ENCODE data around the gene TXNL1. TPM values are rescaled to one million over a fixed set of nuclear protein-coding genes. Genes with fewer than 3 reads are reported as not detected.

TXNL1 gene
- polyA plus RNA-seq, 1 of the 3 experiments (the other 2 are of a cell fraction) = 39.7 TPM

GRCh38 chr18:56562479-56562878 is 75.9 kb downstream of the TXNL1 start:
- DNase-seq = no peak
- no peaks in the 10 kb centered on the region for H3K9me3 ChIP-seq
- peaks cover 4 to 8% of the 10 kb centered on the region in 2 experiments; a peak in 3 of 4 replicates for H3K4me1 ChIP-seq (ENCODE audit: control insufficient read depth in 1 of 2, insufficient read depth in 2 of 2, low read depth in 1 of 2, low read length in 1 of 2)
- no peak overlapping the region for H3K4me2 ChIP-seq
- H3K79me2 ChIP-seq (ENCODE audit: insufficient read depth) = no peaks in the 10 kb centered on the region
- H3K9ac ChIP-seq = no peak overlapping the region
- H3K9me2 ChIP-seq = no peaks in the 10 kb centered on the region
- H3K4me3 ChIP-seq (ENCODE audit: low read depth in 2 of 2, low read length in 1 of 2) = no peak overlapping the region
- TF ChIP-seq RCOR1 (IDR thresholded peaks at IDR 0.05; ENCODE audit: low read length) = no peak
- no peak for TF ChIP-seq POLR2AphosphoS5 (IDR thresholded peaks at IDR 0.05; ENCODE audit: low read depth, low read length)
- no peak for TF ChIP-seq REST (IDR thresholded peaks at IDR 0.05; ENCODE audit: low read depth, low read length)
- no peak for TF ChIP-seq CHD2 (IDR thresholded peaks at IDR 0.05; ENCODE audit: low read length, partially characterized antibody)
- no peak for TF ChIP-seq TEAD4 (IDR thresholded peaks at IDR 0.05; ENCODE audit: borderline replicate concordance, insufficient read depth)
- TF ChIP-seq EZH2phosphoT487 (IDR thresholded peaks at IDR 0.05; ENCODE audit: borderline replicate concordance, low read depth) = no peak
- TF ChIP-seq TAF1 (IDR thresholded peaks at IDR 0.05; ENCODE audit: borderline replicate concordance, low read depth, low read length) = no peak
- no peak for TF ChIP-seq EP300 (IDR thresholded peaks at IDR 0.05; ENCODE audit: borderline replicate concordance in 1 of 2, low read depth in 1 of 2, low read length in 1 of 2)
- no peak for TF ChIP-seq MAX (IDR thresholded peaks at IDR 0.05; ENCODE audit: low read depth)
- no peak for TF ChIP-seq GATA2 (CRISPR knock-in tag; IDR thresholded peaks at IDR 0.05)
- TF ChIP-seq FOXM1 (IDR thresholded peaks at IDR 0.05; ENCODE audit: low read depth) = no peak
- TF ChIP-seq MXI1 (IDR thresholded peaks at IDR 0.05; ENCODE audit: low read depth, low read length) = no peak
- no peak for TF ChIP-seq RAD21 (IDR thresholded peaks at IDR 0.05; ENCODE audit: low read length)
- no peak overlapping the region for H2AFZ ChIP-seq (ENCODE audit: low read depth)
- H4K20me1 ChIP-seq (ENCODE audit: insufficient read depth) = no peaks in the 10 kb centered on the region
- ChIA-PET CTCF (interaction anchor here (0.9 to 1.1 kb wide), 2 partner anchors 11 to 14 kb away, joined by 3 to 4 read pairs; no protein-coding TSS in a partner anchor), POLR2A (interaction anchor here (0.7 kb wide), 1 partner anchor 1785 kb away, joined by 3 read pairs; no protein-coding TSS in a partner anchor)
- H3F3A ChIP-seq (replicated peaks; ENCODE audit: insufficient read depth) = peaks cover 5% of the 10 kb centered on the region
- no peaks in the 10 kb centered on the region for H3K27me3 ChIP-seq (ENCODE audit: insufficient read depth)
- H3K27ac ChIP-seq (ENCODE audit: low read depth in 2 of 2, low read length in 1 of 2) = no peak overlapping the region
- no peaks in the 10 kb centered on the region for H3K36me3 ChIP-seq (replicated peaks in 1 of 2; ENCODE audit: control insufficient read depth in 1 of 2, insufficient read depth in 2 of 2, low read length in 1 of 2)
- WGBS (ENCODE audit: low lambda C conversion rate) = 87% methylated on average over 5 of the region's 5 CpGs

- Histone ChIP-seq H4K20me1 (ENCODE audit: insufficient read depth) (no peaks in the 10 kb centered on the region), H3K27ac (ENCODE audit: low read depth in 2 of 2, low read length in 1 of 2) (no peak overlapping the region), H3K4me1 (ENCODE audit: control insufficient read depth in 1 of 2, insufficient read depth in 2 of 2, low read depth in 1 of 2, low read length in 1 of 2) (peaks cover 4 to 8% of the 10 kb centered on the region in 2 experiments; a peak in 3 of 4 replicates), H3K36me3 (replicated peaks in 1 of 2; ENCODE audit: control insufficient read depth in 1 of 2, insufficient read depth in 2 of 2, low read length in 1 of 2) (no peaks in the 10 kb centered on the region), H3K9ac (no peak overlapping the region), H3K4me3 (ENCODE audit: low read depth in 2 of 2, low read length in 1 of 2) (no peak overlapping the region), H3K9me2 (no peaks in the 10 kb centered on the region), H2AFZ (ENCODE audit: low read depth) (no peak overlapping the region), H3K9me3 (no peaks in the 10 kb centered on the region), H3K4me2 (no peak overlapping the region), H3K27me3 (ENCODE audit: insufficient read depth) (no peaks in the 10 kb centered on the region), H3F3A (replicated peaks; ENCODE audit: insufficient read depth) (peaks cover 5% of the 10 kb centered on the region), H3K79me2 (ENCODE audit: insufficient read depth) (no peaks in the 10 kb centered on the region)
- no peak for TF ChIP-seq EZH2phosphoT487 (IDR thresholded peaks at IDR 0.05; ENCODE audit: borderline replicate concordance, low read depth)
- no peak for TF ChIP-seq YY1 (IDR thresholded peaks at IDR 0.05; ENCODE audit: low read depth)
- TF ChIP-seq POLR2AphosphoS5 (IDR thresholded peaks at IDR 0.05; ENCODE audit: low read depth, low read length) = no peak
- no peak for TF ChIP-seq SMC3 (IDR thresholded peaks at IDR 0.05; ENCODE audit: low read depth, low read length)
- no peak for TF ChIP-seq EP300 (IDR thresholded peaks at IDR 0.05; ENCODE audit: borderline replicate concordance in 1 of 2, low read depth in 1 of 2, low read length in 1 of 2)
- no peak for TF ChIP-seq USF1 (IDR thresholded peaks at IDR 0.05; ENCODE audit: borderline replicate concordance, low read depth)
- TF ChIP-seq CHD2 (IDR thresholded peaks at IDR 0.05; ENCODE audit: low read length, partially characterized antibody) = no peak
- TF ChIP-seq RCOR1 (IDR thresholded peaks at IDR 0.05; ENCODE audit: low read length) = no peak
- TF ChIP-seq PBX3 (IDR thresholded peaks at IDR 0.05) = no peak
- ChIA-PET POLR2A (no interaction called here), CTCF (interaction anchor here (0.9 kb wide), 1 partner anchor 14 kb away, joined by 3 read pairs; no protein-coding TSS in a partner anchor)
- no peak for DNase-seq
- 73% methylated on average over 2 of the region's 2 CpGs for WGBS (ENCODE audit: low lambda C conversion rate)
Observed at GRCh38 chr18:56560992-56561391, 77.4 kb downstream of the TXNL1 start.

Data from SK-N-SH (cell line).